T-helper 1 cell (primary cell): Measurements from ENCODE around the gene ZNF571.
A peak's percentile ranks its signal among the peaks of the same experiment; 100 is the strongest.

Experiments
- DNase-seq, 5 donors: peaks; one replicate each; pipeline ENCODE4 v3.0.0-alpha.2; 2012 to 2020
- total RNA-seq, 4 donors: gene quantifications; one replicate each; lab custom pipeline; 2026; lab: John Stamatoyannopoulos, UW

Gene ZNF571
- 15.5 to 24.8 (median 22.9) reads per million in 4 donors for total RNA-seq

DNA sequence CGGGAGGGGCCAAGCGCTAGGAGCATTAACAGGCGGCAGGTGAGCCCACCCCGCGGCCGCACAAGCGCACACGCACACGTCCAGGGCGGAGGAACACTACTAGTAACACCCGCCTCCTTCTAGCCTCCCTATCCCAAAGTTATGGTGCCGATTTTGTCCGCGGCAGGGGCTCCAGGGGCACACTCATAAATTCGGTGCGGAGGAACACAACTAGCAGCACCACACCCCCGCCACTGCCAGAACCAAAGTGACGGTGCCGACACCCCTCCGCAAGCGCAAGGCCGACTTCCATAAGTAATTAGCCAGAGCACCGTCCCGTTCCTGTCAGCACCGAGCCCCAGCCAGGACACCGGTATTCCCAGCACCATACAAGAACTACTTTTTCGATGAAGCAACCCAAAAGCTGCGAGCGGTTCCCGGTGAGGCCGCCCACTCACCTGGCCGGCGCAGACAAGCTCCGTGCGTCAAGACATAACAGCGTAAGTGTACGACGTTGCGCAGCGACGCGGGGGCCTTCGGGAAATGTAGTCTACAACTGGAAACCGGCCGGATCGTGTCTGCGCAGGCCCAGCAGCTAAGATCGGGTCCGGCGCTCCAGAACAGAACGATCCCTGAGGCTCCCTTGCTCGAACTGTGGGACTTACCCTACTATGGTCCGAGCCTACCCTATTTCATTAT lies at the start of gene ZNF571, which contains the start of gene ZNF540:
Gene ZNF571, minus strand, starts transcription at position 489 of the 678 bp plus-strand sequence. CDS start 8,116 bp downstream, outside the sequence.
Gene ZNF540, plus strand, starts transcription at position 573 of the 678 bp plus-strand sequence. CDS start 3,572 bp downstream, outside the sequence.
- peak; percentile 79 to 91 (median 84) for DNase-seq

DNA sequence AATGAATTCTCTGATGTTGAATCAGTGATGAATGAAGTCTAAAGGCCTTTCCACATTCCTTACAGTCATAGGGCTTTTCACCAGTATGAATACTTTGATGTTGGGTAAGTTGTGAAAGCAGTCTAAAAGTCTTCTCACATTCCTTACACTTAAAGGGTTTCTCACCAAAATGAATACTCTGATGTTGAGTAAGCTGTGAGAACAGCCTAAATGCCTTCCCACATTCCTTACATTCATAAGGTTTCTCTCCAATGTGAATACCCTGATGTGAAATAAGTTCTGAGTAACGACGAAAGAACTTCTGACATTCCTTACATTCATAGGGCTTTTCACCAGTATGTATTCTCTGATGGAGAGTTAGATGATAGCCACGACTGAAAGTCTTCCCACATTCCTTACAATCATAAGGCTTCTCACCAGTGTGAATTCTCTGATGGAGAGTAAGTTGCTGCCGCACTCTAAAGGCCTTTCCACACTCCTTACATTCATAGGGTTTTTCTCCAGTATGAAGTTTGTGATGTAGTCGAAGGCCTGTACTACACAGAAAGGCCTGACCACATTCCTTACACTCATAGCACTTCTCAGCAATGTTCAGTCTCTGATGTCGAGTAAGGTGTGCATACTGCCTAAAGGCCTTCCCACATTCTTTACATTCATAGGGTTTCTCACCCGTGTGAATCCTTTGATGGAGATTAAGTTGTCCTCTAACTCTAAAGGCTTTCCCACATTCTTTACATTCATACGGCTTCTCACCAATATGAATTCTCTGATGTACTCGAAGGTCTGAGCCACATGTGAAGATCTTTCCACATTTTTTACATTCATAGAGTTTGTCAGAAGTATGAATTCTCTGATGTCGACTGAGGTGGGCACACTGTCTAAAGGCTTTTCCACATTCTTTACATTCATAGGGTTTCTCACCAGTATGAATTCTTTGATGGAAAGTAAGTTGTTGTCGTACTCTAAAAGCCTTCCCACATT lies 40.8 kb upstream of the ZNF571 start:
- no peak for DNase-seq

DNA sequence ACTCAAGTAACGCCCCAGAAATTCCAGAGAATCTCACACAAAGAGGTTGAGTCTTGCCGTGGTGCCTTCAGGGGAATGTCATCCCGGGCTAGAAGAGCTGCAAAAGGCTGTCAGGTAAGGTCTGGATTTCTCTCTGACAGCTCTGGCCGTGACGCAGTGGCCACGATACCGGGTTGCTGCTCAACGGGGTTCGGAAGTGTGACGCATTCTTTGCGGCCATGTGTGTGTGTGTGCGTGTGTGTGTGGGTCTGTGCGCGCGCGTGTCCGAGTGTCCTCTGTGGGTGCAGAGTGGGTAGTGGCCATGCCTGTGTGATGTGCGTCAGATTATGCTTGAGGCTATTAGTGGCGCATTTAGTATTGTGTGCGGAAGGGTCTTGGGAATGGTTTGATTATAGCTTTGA lies 390 bp upstream of the ZNF571 start:
- peak; percentile 33 to 61 (median 50) for DNase-seq

DNA sequence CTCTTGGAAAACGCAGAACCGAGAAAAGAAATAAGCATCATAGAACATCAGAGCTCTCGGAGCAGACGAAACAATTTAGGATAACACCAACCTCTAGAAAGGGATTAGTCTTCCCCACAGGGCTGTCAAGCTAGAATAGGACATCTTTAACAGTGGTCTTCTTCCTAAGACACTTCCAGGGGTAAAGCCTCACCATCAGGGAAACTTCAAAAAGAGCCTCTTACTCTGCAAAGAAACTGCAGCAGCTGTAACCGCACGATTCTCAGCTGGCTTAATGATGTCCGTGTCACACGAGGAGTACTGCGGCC lies 642 bp downstream of the ZNF571 start:
- no peak for DNase-seq

DNA sequence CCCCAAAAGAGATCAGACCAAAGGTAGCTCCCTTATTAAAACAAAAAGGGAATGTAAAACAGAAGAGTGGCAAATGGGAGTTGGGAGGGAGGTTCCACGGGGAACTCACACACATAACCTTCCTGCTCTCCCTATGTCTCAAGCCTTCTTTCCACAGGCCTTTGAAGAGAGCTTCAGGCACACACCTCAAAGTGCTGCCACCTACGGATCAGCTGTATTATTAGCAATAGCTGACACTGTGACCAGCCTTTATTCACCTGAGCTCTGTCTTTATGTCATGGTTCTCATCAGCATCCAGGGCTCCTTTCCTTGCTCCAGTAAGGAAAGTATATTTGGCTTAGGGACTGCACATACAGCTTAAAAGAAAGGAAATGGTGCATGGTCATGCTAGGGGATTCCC lies 11.3 kb downstream of the ZNF571 start:
- no peak for DNase-seq

DNA sequence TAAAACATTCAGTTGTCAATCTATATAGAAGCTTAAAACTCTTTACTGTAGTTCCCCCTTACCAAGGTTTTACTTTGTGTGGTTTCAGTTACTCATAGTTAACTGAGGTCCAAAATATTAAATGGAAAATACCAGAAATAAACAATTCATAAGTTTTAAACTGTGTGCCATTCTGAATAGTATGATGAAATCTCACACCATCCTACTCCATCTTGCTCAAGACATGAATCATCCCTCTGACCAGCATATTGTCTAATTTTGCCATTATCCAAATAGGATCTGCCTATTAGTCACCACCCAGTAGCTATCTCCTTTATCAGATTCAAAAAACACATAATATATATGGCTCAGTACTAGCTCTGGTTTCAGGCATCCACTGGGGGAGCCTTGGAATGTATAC lies 22.4 kb downstream of the ZNF571 start:
- no peak for DNase-seq

DNA sequence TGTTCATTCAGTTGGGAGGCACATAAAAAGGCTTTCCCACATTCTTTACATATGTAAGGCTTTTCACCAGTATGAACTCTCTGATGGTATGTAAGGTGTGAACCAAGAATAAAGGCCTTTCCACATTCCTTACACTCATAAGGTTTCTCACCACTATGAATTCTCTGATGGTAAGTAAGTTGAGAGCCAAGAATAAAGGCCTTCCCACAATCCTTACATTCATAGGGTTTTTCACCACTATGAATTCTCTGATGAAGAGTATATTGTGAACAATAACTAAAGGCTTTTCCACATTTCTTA lies 29.3 kb downstream of the ZNF571 start:
- no peak for DNase-seq

DNA sequence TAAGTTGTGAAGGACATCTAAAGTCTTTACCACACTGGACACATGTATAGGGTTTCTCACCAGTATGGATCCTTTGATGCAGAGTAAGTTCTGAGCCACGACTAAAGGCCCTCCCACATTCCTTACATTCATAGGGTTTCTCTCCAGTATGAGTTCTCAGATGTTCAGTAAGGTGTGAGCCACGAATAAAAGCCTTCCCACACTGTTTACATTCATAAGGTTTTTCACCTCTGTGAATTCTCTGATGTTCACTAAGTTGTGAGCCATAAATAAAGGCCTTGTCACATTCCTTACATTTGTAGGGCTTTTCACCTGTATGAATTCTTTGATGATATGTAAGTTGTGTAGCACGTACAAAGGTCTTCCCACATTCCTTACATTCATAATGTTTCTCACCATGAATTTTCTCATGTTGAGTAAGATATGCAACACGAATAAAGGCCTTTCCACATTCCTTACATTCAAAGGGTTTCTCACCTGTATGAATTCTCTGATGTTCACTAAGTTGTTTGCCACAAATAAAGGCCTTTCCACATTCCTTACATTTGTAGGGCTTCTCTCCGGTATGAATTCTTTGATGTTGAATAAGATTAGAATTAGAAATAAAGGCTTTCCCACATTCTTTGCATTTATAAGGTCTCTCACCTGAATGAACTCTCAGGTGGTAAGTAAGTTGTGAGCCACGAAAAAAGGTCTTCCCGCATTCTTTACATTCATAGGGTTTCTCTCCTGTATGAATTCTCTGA lies 29.8 kb downstream of the ZNF571 start:
- DNase-seq = no peak

DNA sequence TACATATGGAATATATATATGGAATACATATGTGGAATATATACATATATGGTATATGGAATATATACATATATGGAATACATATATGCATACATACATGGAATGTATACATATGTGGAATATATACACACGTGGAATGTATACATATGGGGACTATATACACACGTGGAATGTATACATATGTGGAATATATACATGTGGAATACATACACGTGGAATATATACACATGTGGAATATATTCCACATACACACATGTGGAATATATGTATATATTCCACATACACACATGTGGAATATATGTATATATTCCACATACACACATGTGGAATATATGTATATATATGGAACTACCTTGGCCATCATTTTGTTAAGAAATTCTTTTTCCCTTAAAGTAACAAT lies 31.1 kb downstream of the ZNF571 start:
- DNase-seq = no peak

DNA sequence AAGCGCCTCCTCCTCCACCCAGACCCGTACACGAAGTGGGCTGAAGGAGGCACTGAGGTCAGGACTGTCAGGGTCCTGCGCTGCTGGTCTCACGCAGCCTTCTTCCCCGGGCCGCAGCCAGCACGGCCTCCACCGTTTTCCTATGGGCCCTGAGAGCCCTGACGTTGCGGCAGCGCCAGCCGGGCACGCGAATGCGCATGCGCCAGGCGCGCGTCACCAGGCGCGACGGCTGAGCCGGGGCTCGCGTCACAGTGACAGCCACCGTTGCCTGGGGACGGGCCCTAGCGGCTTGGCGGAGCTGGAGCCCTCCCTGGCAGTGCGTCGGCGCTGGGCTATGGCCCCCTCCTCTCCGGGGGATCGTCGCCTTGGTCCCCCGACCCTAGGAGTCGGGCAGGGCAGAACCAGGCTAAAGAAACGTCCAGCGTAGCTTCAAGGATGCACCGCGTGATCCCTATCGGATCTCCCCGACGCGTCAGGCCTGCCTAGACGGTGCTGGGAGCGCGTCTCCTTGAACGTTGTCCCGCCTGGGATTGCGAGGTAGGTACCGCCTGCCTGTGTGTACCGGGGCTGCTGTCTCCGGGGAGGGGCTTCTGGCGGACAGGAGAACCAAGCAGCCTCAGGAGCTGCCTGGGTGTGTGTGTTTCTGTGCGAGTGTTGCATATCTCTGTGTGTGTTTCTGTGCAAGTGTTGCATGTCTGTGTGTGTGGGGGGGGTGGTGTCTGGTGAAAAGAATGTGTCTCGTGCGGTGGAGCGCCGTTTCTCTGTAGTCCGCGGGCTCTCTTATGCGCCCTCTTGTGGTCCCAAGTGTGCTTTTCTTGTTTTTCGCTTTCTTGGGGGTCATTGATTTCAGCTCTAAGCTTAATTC lies 43.2 kb downstream of the ZNF571 start:
- peak; percentile 18 to 66 (median 34) for DNase-seq

DNA sequence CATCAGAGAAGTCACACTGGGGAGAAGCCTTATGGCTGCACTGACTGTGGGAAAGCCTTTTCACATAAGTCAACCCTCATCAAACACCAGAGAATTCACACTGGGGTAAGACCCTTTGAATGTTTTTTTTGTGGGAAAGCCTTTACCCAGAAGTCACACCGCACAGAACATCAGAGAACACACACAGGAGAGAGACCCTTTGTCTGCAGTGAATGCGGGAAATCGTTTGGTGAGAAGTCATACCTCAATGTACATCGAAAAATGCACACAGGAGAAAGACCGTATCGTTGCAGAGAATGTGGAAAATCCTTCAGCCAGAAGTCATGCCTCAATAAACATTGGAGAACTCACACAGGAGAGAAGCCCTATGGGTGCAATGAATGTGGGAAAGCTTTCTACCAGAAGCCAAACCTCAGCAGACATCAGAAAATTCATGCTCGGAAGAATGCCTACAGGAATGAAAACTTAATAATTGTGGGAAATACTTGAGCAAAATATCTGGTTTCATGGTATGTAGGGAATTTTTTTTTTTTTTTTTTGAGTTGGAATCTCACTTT lies 57.1 kb downstream of the ZNF571 start:
- no peak for DNase-seq

DNA sequence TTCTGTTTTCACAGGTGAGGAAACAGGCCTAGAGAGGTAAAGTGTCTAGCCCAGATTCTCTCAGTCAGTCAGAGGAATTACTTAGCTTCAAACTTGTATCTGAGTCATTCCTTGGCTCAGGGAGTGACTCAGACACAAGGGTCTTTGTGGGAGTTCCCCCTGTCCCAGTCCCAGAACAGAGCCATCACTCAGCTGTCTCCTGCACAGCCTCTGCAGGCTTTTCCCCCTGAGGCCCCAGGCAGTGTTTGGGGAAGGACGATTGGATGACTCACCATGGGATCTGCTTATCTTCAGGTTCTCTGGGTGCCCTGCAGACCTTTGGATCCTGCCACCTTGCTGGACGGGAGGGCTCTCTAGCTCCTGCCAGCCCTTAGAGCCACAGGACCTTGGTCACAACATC lies 74.7 kb downstream of the ZNF571 start:
- DNase-seq = no peak
